ENCODE data around the gene NOL7. TPM values are rescaled to one million over a fixed set of nuclear protein-coding genes. Genes with fewer than 3 reads are reported as not detected.

Gene NOL7
- total RNA-seq, 2 donors from 2014 or later: 54.1 to 82.1 TPM

GRCh38 chr6:13572951-13573654 lies 42.0 kb upstream of the NOL7 start:
- no peaks in the 10 kb centered on the region for H3K4me1 ChIP-seq
- intact Hi-C loops (cut with DNase I): no loop called here
- no peak for TF ChIP-seq CTCF (IDR thresholded peaks at IDR 0.05)
- no peaks in the 10 kb centered on the region for H3K36me3 ChIP-seq
- H3K9ac ChIP-seq (ENCODE audit: low read depth in 2 of 2, low read length in 2 of 2): peak overlapping the region in 1 of 2 donors; percentile 69
- no peak overlapping the region for H3K27ac ChIP-seq
- H3K4me3 ChIP-seq: peak overlapping the region; percentile 89
- no peaks in the 10 kb centered on the region for H3K27me3 ChIP-seq
- H3K9me3 ChIP-seq: no peaks in the 10 kb centered on the region
- no peak for DNase-seq

- intact Hi-C loops (cut with DNase I): loop anchor here (2.0 kb wide), 1 partner anchor 237 kb away; no protein-coding TSS in a partner anchor
- Histone ChIP-seq H3K4me3 (peak overlapping the region; percentile 89), H3K4me1 (no peaks in the 10 kb centered on the region), H3K36me3 (no peaks in the 10 kb centered on the region), H3K27me3 (no peaks in the 10 kb centered on the region), H3K9me3 (no peaks in the 10 kb centered on the region), H3K9ac (ENCODE audit: low read depth in 2 of 2, low read length in 2 of 2) (peak overlapping the region; percentile 69 to 72), H3K27ac (peak overlapping the region; percentile 99)
- no peak for TF ChIP-seq CTCF (IDR thresholded peaks at IDR 0.05)
- DNase-seq: peak; percentile 49
Observed at GRCh38 chr6:13573669-13574110, 41.4 kb upstream of the NOL7 start.

GRCh38 chr6:13574149-13574570 lies 41.0 kb upstream of the NOL7 start:
- H3K9me3 ChIP-seq: no peaks in the 10 kb centered on the region
- peak overlapping the region; percentile 99 for H3K27ac ChIP-seq
- peak; percentile 37 for TF ChIP-seq CTCF (IDR thresholded peaks at IDR 0.05)
- peak overlapping the region; percentile 75 to 93 for H3K9ac ChIP-seq (ENCODE audit: low read depth in 2 of 2, low read length in 2 of 2)
- DNase-seq: peak; percentile 94
- H3K36me3 ChIP-seq: no peaks in the 10 kb centered on the region
- peak overlapping the region; percentile 89 for H3K4me3 ChIP-seq
- H3K4me1 ChIP-seq: no peaks in the 10 kb centered on the region
- intact Hi-C loops (cut with DNase I): loop anchor here (2.0 kb wide), 1 partner anchor 237 kb away; no protein-coding TSS in a partner anchor
- no peaks in the 10 kb centered on the region for H3K27me3 ChIP-seq

- Histone ChIP-seq H3K4me3 (peak within 1 kb of the TSS; percentile 89), H3K9me3 (no peaks in the 10 kb centered on the region), H3K4me1 (no peaks in the 10 kb centered on the region), H3K36me3 (no peaks in the 10 kb centered on the region), H3K9ac (ENCODE audit: low read depth in 2 of 2, low read length in 2 of 2) (peak within 1 kb of the TSS; percentile 80 to 93), H3K27me3 (no peaks in the 10 kb centered on the region), H3K27ac (peak within 1 kb of the TSS; percentile 99)
- peak; percentile 94 for DNase-seq
- no peak for TF ChIP-seq CTCF (IDR thresholded peaks at IDR 0.05)
- intact Hi-C loops (cut with DNase I): loop anchor here (2.0 kb wide), 1 partner anchor 238 kb away; no protein-coding TSS in a partner anchor
Observed at GRCh38 chr6:13574571-13575376, 40.4 kb upstream of the NOL7 start, which contains the start of gene SIRT5. Gene SIRT5 (plus strand): TSS chr6:13574601. CDS start chr6:13584111, 9,510 bp downstream.

GRCh38 chr6:13575377-13575775 lies 39.8 kb upstream of the NOL7 start:
- Histone ChIP-seq H3K27me3 (no peaks in the 10 kb centered on the region), H3K9me3 (no peaks in the 10 kb centered on the region), H3K4me3 (peak overlapping the region; percentile 89), H3K27ac (peak overlapping the region; percentile 99), H3K36me3 (no peaks in the 10 kb centered on the region), H3K4me1 (no peaks in the 10 kb centered on the region), H3K9ac (ENCODE audit: low read depth in 2 of 2, low read length in 2 of 2) (peak overlapping the region in 1 of 2 donors; percentile 93)
- TF ChIP-seq CTCF (IDR thresholded peaks at IDR 0.05): peak; percentile 85
- intact Hi-C loops (cut with DNase I): loop anchor here (2.0 kb wide), 1 partner anchor 239 kb away; no protein-coding TSS in a partner anchor
- no peak for DNase-seq
